Neural cell (in vitro differentiated cells): ENCODE data around the gene PUS10. TPM values are rescaled to one million over a fixed set of nuclear protein-coding genes. Genes with fewer than 3 reads are reported as not detected.

Source experiments
- H2AFZ ChIP-seq: fragments of 200-600, 300-800 bp; sonication (generic), shearing (Covaris generic); 2 replicates; pipeline ENCODE4 v1.6.0; 2014; ENCODE audit warnings: low read depth, mild to moderate bottlenecking, antibody characterized with exemption, low read length, moderate library complexity
- H3F3A ChIP-seq: fragments of 200-600 bp; shearing (Covaris generic); 2 replicates; pipeline ENCODE4 v1.6.1; 2016; ENCODE audit warnings: mild to moderate bottlenecking, moderate library complexity, mixed read lengths, antibody characterized with exemption, low read length; ENCODE audit not compliant: insufficient read depth, poor library complexity, severe bottlenecking
- H3K27ac ChIP-seq: fragments of 200-600, 300-800 bp; sonication (generic), shearing (Covaris generic); 2 replicates; pipeline ENCODE4 v1.5.1; 2014; ENCODE audit warnings: mild to moderate bottlenecking, low read length, moderate library complexity
- H3K27me3 ChIP-seq: fragments of 300-800, 200-600 bp; sonication (generic), shearing (Covaris generic); 2 replicates; pipeline ENCODE4 v1.6.0; 2014; ENCODE audit warnings: mild to moderate bottlenecking, low read depth, low read length, moderate library complexity; ENCODE audit not compliant: insufficient read depth
- H3K36me3 ChIP-seq: fragments of 300-800, 200-600 bp; sonication (generic), shearing (Covaris generic); 2 replicates; pipeline ENCODE4 v1.5.1; 2014; ENCODE audit warnings: mild to moderate bottlenecking, antibody characterized with exemption, low read length, moderate library complexity; ENCODE audit not compliant: insufficient read depth
- H3K4me2 ChIP-seq: fragments of 300-800, 200-600 bp; sonication (generic), shearing (Covaris generic); 2 replicates; pipeline ENCODE4 v1.6.0; 2014; ENCODE audit warnings: mild to moderate bottlenecking, low read length
- H3K4me3 ChIP-seq: fragments of 300-800, 200-600 bp; sonication (generic), shearing (Covaris generic); 2 replicates; pipeline ENCODE4 v1.5.1; 2014; ENCODE audit warnings: mild to moderate bottlenecking, low read length, moderate library complexity
- H3K79me2 ChIP-seq: fragments of 200-600 bp; shearing (Covaris generic); replicated peaks from 2 replicates; pipeline ENCODE4 v1.6.0; 2014; ENCODE audit warnings: mild to moderate bottlenecking, low read length, moderate library complexity; ENCODE audit not compliant: insufficient read depth
- H3K9ac ChIP-seq: fragments of 300-800, 200-600 bp; sonication (generic), shearing (Covaris generic); 2 replicates; pipeline ENCODE4 v1.6.1; 2016; ENCODE audit warnings: mild to moderate bottlenecking, low read length, mixed read lengths
- H3K9me2 ChIP-seq: fragments of 200-600 bp; shearing (Covaris generic); 2 replicates; pipeline ENCODE4 v1.6.1; 2016; ENCODE audit warnings: mild to moderate bottlenecking, low read length, mixed read lengths; ENCODE audit not compliant: insufficient read depth
- H3K9me3 ChIP-seq: fragments of 200-600, 300-800 bp; sonication (generic), shearing (Covaris generic); 2 replicates; pipeline ENCODE4 v1.6.1; 2016; ENCODE audit warnings: mild to moderate bottlenecking, mixed run types, low read length, moderate library complexity, mixed read lengths
- H4K20me1 ChIP-seq: fragments of 200-600 bp; shearing (Covaris generic); 2 replicates; pipeline ENCODE4 v1.6.1; 2016; ENCODE audit warnings: mild to moderate bottlenecking, mixed run types; ENCODE audit not compliant: insufficient read depth
- CTCF ChIP-seq: fragments of 450-650 bp; IDR thresholded peaks from 2 replicates; pipeline ENCODE4 v1.5.1; 2014; ENCODE audit warnings: antibody characterized with exemption, mild to moderate bottlenecking, moderate library complexity; ENCODE audit not compliant: poor library complexity, severe bottlenecking
- EP300 ChIP-seq: fragments of 450-650 bp; conservative IDR thresholded peaks from 2 replicates; pipeline ENCODE4 v1.6.1; 2014; ENCODE audit warnings: antibody characterized with exemption, mild to moderate bottlenecking, moderate library complexity; ENCODE audit not compliant: poor library complexity, severe bottlenecking
- EZH2 ChIP-seq: fragments of 200-600, 300-800 bp; shearing (Covaris generic), sonication (generic); IDR thresholded peaks from 2 replicates; pipeline ENCODE4 v1.6.1; 2014; ENCODE audit warnings: antibody characterized with exemption, low read length, borderline replicate concordance, mild to moderate bottlenecking; ENCODE audit not compliant: insufficient read depth, poor library complexity, severe bottlenecking
- MXI1 ChIP-seq: fragments of 450-650 bp; conservative IDR thresholded peaks from 2 replicates; pipeline ENCODE4 v1.6.1; 2014; ENCODE audit warnings: antibody characterized with exemption, mild to moderate bottlenecking; ENCODE audit not compliant: poor library complexity, severe bottlenecking
- POLR2AphosphoS5 ChIP-seq: IDR thresholded peaks from 2 replicates; pipeline ENCODE4 v1.6.1; 2012
- RAD21 ChIP-seq: fragments of 450-650 bp; conservative IDR thresholded peaks from 2 replicates; pipeline ENCODE4 v1.6.1; 2014; ENCODE audit warnings: antibody characterized with exemption, mild to moderate bottlenecking, moderate library complexity
- SMC3 ChIP-seq: fragments of 450-650 bp; conservative IDR thresholded peaks from 2 replicates; pipeline ENCODE4 v1.6.1; 2014; ENCODE audit warnings: antibody characterized with exemption, mild to moderate bottlenecking, moderate library complexity; ENCODE audit not compliant: poor library complexity
- TAF1 ChIP-seq: IDR thresholded peaks from 2 replicates; pipeline ENCODE4 v1.6.1; 2012; ENCODE audit warnings: low read depth
- polyA plus RNA-seq: library from polyadenylated mRNA; depleted of rRNA; stranded (reverse); fragments of >200 nt; gene quantifications from 2 replicates; pipeline ENCODE4 v1.2.3, GENCODE V29; 2014
- TF ChIP-seq, protein P1 (sequence below): IDR thresholded peaks from 2 replicates; pipeline ENCODE4 v1.6.1; 2012; ENCODE audit warnings: borderline replicate concordance

PUS10 gene
- polyA plus RNA-seq, 1 donor from 2014 or later = 3.5 TPM

GRCh38 chr2:60957224-60957623 is 60.8 kb downstream of the PUS10 start:
- no peak overlapping the region for H3K9ac ChIP-seq
- TF ChIP-seq, protein P1, sequence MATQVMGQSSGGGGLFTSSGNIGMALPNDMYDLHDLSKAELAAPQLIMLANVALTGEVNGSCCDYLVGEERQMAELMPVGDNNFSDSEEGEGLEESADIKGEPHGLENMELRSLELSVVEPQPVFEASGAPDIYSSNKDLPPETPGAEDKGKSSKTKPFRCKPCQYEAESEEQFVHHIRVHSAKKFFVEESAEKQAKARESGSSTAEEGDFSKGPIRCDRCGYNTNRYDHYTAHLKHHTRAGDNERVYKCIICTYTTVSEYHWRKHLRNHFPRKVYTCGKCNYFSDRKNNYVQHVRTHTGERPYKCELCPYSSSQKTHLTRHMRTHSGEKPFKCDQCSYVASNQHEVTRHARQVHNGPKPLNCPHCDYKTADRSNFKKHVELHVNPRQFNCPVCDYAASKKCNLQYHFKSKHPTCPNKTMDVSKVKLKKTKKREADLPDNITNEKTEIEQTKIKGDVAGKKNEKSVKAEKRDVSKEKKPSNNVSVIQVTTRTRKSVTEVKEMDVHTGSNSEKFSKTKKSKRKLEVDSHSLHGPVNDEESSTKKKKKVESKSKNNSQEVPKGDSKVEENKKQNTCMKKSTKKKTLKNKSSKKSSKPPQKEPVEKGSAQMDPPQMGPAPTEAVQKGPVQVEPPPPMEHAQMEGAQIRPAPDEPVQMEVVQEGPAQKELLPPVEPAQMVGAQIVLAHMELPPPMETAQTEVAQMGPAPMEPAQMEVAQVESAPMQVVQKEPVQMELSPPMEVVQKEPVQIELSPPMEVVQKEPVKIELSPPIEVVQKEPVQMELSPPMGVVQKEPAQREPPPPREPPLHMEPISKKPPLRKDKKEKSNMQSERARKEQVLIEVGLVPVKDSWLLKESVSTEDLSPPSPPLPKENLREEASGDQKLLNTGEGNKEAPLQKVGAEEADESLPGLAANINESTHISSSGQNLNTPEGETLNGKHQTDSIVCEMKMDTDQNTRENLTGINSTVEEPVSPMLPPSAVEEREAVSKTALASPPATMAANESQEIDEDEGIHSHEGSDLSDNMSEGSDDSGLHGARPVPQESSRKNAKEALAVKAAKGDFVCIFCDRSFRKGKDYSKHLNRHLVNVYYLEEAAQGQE = no peak
- TF ChIP-seq POLR2AphosphoS5 (no peak), TAF1 (no peak), EP300 (no peak), RAD21 (no peak), CTCF (no peak), EZH2 (no peak), SMC3 (no peak), MXI1 (no peak)
- H3K27ac ChIP-seq = no peak overlapping the region
- H3K79me2 ChIP-seq = no peaks in the 10 kb centered on the region
- no peaks in the 10 kb centered on the region for H3K27me3 ChIP-seq
- no peak overlapping the region for H2AFZ ChIP-seq
- H3K9me2 ChIP-seq = no peaks in the 10 kb centered on the region
- H3K4me3 ChIP-seq = no peak overlapping the region
- H3K36me3 ChIP-seq = no peaks in the 10 kb centered on the region
- no peaks in the 10 kb centered on the region for H3F3A ChIP-seq
- H3K9me3 ChIP-seq = no peaks in the 10 kb centered on the region
- no peaks in the 10 kb centered on the region for H4K20me1 ChIP-seq
- H3K4me2 ChIP-seq = no peak overlapping the region

DNA sequence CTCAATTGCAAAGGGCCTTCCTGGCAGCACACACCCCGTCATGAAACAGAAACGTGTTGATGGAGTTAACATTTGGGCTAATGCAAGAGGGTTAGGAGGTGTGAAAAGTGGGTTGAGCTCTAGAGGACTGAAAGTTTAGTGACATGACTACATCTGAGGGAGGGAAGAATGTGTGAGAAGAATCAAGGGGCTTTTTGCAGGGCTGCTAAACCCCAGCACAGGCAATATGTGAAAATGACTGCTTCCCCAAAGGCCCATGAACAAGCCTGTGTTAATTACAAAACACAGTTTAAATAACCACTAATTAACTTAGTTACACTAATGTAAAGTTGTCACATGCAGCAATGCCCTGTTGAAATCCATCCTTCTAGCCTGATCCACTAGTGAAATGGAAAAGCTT is 63.9 kb downstream of the PUS10 start:
- Histone ChIP-seq H4K20me1 (no peaks in the 10 kb centered on the region), H3K27ac (no peak overlapping the region), H3K9me2 (no peaks in the 10 kb centered on the region), H3K4me3 (no peak overlapping the region), H3K4me2 (no peak overlapping the region), H3K79me2 (no peaks in the 10 kb centered on the region), H3K9ac (no peak overlapping the region), H3K36me3 (no peaks in the 10 kb centered on the region), H3K27me3 (no peaks in the 10 kb centered on the region), H2AFZ (no peak overlapping the region), H3K9me3 (no peaks in the 10 kb centered on the region), H3F3A (no peaks in the 10 kb centered on the region)
- TF ChIP-seq POLR2AphosphoS5 = no peak
- no peak for TF ChIP-seq TAF1
- TF ChIP-seq RAD21 = no peak
- TF ChIP-seq, protein P1 = no peak
- TF ChIP-seq SMC3 = no peak
- TF ChIP-seq EP300 = no peak
- no peak for TF ChIP-seq CTCF
- TF ChIP-seq MXI1 = no peak
